SK-N-SH treated with all-trans-retinoic acid at 6 μM for 48 hours (cell line): ENCODE measurements around the gene ZFX.

Experiments used
- ATAC-seq: fragments of 200-7000 bp; cut with Tn5 transposase; 3 replicates; pipeline ENCODE4 v1.9.1; 2020; ENCODE audit warnings: mild to moderate bottlenecking, moderate library complexity
- BACH2 ChIP-seq: fragments of 250-450 bp; sonication (Bioruptor Pico); IDR thresholded peaks from 2 replicates; pipeline ENCODE4 v1.9.0; 2021; ENCODE audit warnings: mild to moderate bottlenecking, borderline replicate concordance
- CSRNP3 ChIP-seq: fragments of 250-450 bp; sonication (Bioruptor Pico); IDR thresholded peaks from 2 replicates; pipeline ENCODE4 v1.5.1; 2021; ENCODE audit warnings: mild to moderate bottlenecking, moderate library complexity
- ESRRG ChIP-seq: fragments of 250-450 bp; sonication (Bioruptor Pico); IDR thresholded peaks from 2 replicates; pipeline ENCODE4 v1.6.1; 2021; ENCODE audit warnings: mild to moderate bottlenecking
- GLIS3 ChIP-seq: fragments of 250-450 bp; sonication (Bioruptor Pico); IDR thresholded peaks from 2 replicates; pipeline ENCODE4 v1.5.0; 2020; ENCODE audit warnings: mild to moderate bottlenecking, moderate library complexity
- ISL1 ChIP-seq: fragments of 250-450 bp; sonication (Bioruptor Pico); IDR thresholded peaks from 2 replicates; pipeline ENCODE4 v2.1.2; 2022; ENCODE audit warnings: mild to moderate bottlenecking, moderate library complexity
- OSR1 ChIP-seq: fragments of 250-450 bp; sonication (Bioruptor Pico); IDR thresholded peaks from 2 replicates; pipeline ENCODE4 v1.8.0; 2022; ENCODE audit warnings: moderate library complexity, mild to moderate bottlenecking, inconsistent platforms
- PATZ1 ChIP-seq: fragments of 250-450 bp; sonication (Bioruptor Pico); IDR thresholded peaks from 2 replicates; pipeline ENCODE4 v1.8.0; 2020; ENCODE audit warnings: mild to moderate bottlenecking, moderate library complexity, borderline replicate concordance
- POU6F1 ChIP-seq: fragments of 250-450 bp; sonication (Bioruptor Pico); IDR thresholded peaks from 2 replicates; pipeline ENCODE4 v1.8.0; 2021; ENCODE audit warnings: low read depth, mild to moderate bottlenecking, moderate library complexity, borderline replicate concordance
- PPARA ChIP-seq: fragments of 250-450 bp; sonication (Bioruptor Pico); IDR thresholded peaks from 2 replicates; pipeline ENCODE4 v1.5.0; 2020; ENCODE audit warnings: mild to moderate bottlenecking, borderline replicate concordance
- RARB ChIP-seq: fragments of 250-450 bp; sonication (Bioruptor Pico); IDR thresholded peaks from 2 replicates; pipeline ENCODE4 v1.8.0; 2021; ENCODE audit warnings: mild to moderate bottlenecking, moderate library complexity
- SNAI2 ChIP-seq: fragments of 250-450 bp; sonication (Bioruptor Pico); IDR thresholded peaks from 2 replicates; pipeline ENCODE4 v1.5.0; 2020; ENCODE audit warnings: mild to moderate bottlenecking, moderate library complexity
- TCF4 ChIP-seq: fragments of 250-450 bp; sonication (Bioruptor Pico); IDR thresholded peaks from 2 replicates; pipeline ENCODE4 v1.8.0; 2021; ENCODE audit warnings: mild to moderate bottlenecking, moderate library complexity, borderline replicate concordance
- TOX ChIP-seq: fragments of 250-450 bp; sonication (Bioruptor Pico); IDR thresholded peaks from 2 replicates; pipeline ENCODE4 v1.8.0; 2021; ENCODE audit warnings: mild to moderate bottlenecking, moderate library complexity, borderline replicate concordance
- TSHZ2 ChIP-seq: fragments of 250-450 bp; sonication (Bioruptor Pico); IDR thresholded peaks from 2 replicates; pipeline ENCODE4 v1.5.0; 2020; ENCODE audit warnings: mild to moderate bottlenecking, moderate library complexity
- ZFP3 ChIP-seq: fragments of 250-450 bp; sonication (Bioruptor Pico); IDR thresholded peaks from 2 replicates; pipeline ENCODE4 v1.5.0; 2020; ENCODE audit warnings: mild to moderate bottlenecking, moderate library complexity
- ZFP30 ChIP-seq: fragments of 450-650 bp; formaldehyde crosslinking; IDR thresholded peaks from 2 replicates; pipeline ENCODE4 v1.5.0; 2022; ENCODE audit warnings: mild to moderate bottlenecking, moderate library complexity
- ZNF70 ChIP-seq: fragments of 450-650 bp; formaldehyde crosslinking; IDR thresholded peaks from 2 replicates; pipeline ENCODE4 v1.5.0; 2020; ENCODE audit warnings: mild to moderate bottlenecking, moderate library complexity

Gene ZFX

GRCh38 chrX:24248042-24248441 lies 98.5 kb downstream of the ZFX start:
- no peak for TF ChIP-seq OSR1
- no peak for TF ChIP-seq TSHZ2 (CRISPR knock-in tag)
- TF ChIP-seq ESRRG (CRISPR knock-in tag) = no peak
- no peak for TF ChIP-seq PATZ1 (CRISPR knock-in tag)
- TF ChIP-seq BACH2 (CRISPR knock-in tag) = no peak
- no peak for TF ChIP-seq CSRNP3 (CRISPR knock-in tag)
- no peak for TF ChIP-seq ZFP3 (CRISPR knock-in tag)
- no peak for TF ChIP-seq POU6F1 (CRISPR knock-in tag)
- TF ChIP-seq PPARA (CRISPR knock-in tag) = no peak
- no peak for TF ChIP-seq TCF4 (CRISPR knock-in tag)
- TF ChIP-seq SNAI2 = no peak
- no peak for TF ChIP-seq TOX (CRISPR knock-in tag)
- no peak for TF ChIP-seq GLIS3 (CRISPR knock-in tag)
- no peak for TF ChIP-seq ISL1 (CRISPR knock-in tag)
- TF ChIP-seq ZNF70 (CRISPR knock-in tag) = no peak
- TF ChIP-seq, all 23 proteins: peak for 0
- no peak for ATAC-seq

GRCh38 chrX:24253030-24253429 lies 103.5 kb downstream of the ZFX start:
- TF ChIP-seq ZFP30 (CRISPR knock-in tag) = no peak
- ATAC-seq = no peak

- no peak for TF ChIP-seq TOX (CRISPR knock-in tag)
- TF ChIP-seq PATZ1 (CRISPR knock-in tag) = no peak
- TF ChIP-seq TSHZ2 (CRISPR knock-in tag) = no peak
- TF ChIP-seq ZFP3 (CRISPR knock-in tag) = no peak
- TF ChIP-seq SNAI2 = no peak
- TF ChIP-seq RARB (CRISPR knock-in tag) = no peak
- no peak for ATAC-seq
Observed at GRCh38 chrX:24253469-24253868, 103.9 kb downstream of the ZFX start.
